Type B pancreatic cell (in vitro differentiated cells): ENCODE data around the gene GSTM3. TPM values are rescaled to one million over a fixed set of nuclear protein-coding genes. Genes with fewer than 3 reads are reported as not detected.

ENCODE experiments used
- DNase-seq: peaks from one replicate; pipeline ENCODE4 v3.0.0; 2021; ENCODE audit warnings: mixed read lengths; ENCODE audit not compliant: unreplicated experiment; ENCODE audit errors: extremely low spot score
- H3K27ac Mint-ChIP-seq: 2 replicates; pipeline ENCODE4 v1.8.0; 2021; ENCODE audit warnings: mild to moderate bottlenecking, mixed read lengths
- H3K27me3 Mint-ChIP-seq: 2 replicates; pipeline ENCODE4 v1.8.0; 2021; ENCODE audit warnings: mixed read lengths
- H3K36me3 Mint-ChIP-seq: 2 replicates; pipeline ENCODE4 v1.8.0; 2021; ENCODE audit warnings: mixed read lengths
- H3K4me1 Mint-ChIP-seq: one replicate; pipeline ENCODE4 v1.8.0; 2021; ENCODE audit warnings: mixed read lengths; ENCODE audit not compliant: unreplicated experiment
- H3K4me3 Mint-ChIP-seq: 2 replicates; pipeline ENCODE4 v1.8.0; 2021; ENCODE audit warnings: mild to moderate bottlenecking, mixed read lengths
- H3K9me3 Mint-ChIP-seq: 2 replicates; pipeline ENCODE4 v1.8.0; 2021; ENCODE audit warnings: mixed read lengths
- total RNA-seq: library from RNA; stranded (reverse); gene quantifications from 2 replicates; pipeline ENCODE4 v1.2.1, GENCODE V29; 2021; ENCODE audit warnings: low replicate concordance
- TF ChIP-seq, protein P1 (sequence below): fragments of 200-600 bp; sonication (generic); conservative IDR thresholded peaks from 2 replicates; pipeline ENCODE4 v1.5.0; 2021; ENCODE audit warnings: antibody characterized with exemption, mild to moderate bottlenecking

Gene GSTM3
- total RNA-seq, 1 donor from 2014 or later = 78.4 TPM

DNA sequence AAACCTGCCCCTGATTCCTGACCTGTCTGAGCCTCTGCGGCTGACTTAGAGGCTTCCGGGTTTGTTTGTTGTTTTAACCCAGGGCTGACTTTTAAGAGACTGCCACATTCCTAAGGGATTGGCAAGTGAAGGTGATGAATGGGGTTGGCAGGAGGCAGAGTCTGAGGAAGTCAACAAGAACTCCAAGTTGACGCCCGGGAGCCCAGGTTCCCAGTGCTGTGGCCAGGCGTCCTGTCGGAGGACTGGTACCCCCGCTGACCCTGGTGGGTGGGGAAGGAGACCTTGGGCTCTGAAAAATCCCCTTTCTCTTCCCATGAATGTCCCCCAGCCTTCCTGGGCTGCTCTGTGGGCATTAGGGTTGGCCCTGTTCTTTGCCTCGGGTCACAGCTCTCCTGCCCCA is 42.6 kb upstream of the GSTM3 start:
- peaks cover 39% of the 10 kb centered on the region for H3K4me1 Mint-ChIP-seq
- no peaks in the 10 kb centered on the region for H3K9me3 Mint-ChIP-seq
- no peak for DNase-seq
- no peaks in the 10 kb centered on the region for H3K27me3 Mint-ChIP-seq
- no peaks in the 10 kb centered on the region for H3K36me3 Mint-ChIP-seq
- H3K4me3 Mint-ChIP-seq = peak overlapping the region; percentile 34
- TF ChIP-seq, protein P1, sequence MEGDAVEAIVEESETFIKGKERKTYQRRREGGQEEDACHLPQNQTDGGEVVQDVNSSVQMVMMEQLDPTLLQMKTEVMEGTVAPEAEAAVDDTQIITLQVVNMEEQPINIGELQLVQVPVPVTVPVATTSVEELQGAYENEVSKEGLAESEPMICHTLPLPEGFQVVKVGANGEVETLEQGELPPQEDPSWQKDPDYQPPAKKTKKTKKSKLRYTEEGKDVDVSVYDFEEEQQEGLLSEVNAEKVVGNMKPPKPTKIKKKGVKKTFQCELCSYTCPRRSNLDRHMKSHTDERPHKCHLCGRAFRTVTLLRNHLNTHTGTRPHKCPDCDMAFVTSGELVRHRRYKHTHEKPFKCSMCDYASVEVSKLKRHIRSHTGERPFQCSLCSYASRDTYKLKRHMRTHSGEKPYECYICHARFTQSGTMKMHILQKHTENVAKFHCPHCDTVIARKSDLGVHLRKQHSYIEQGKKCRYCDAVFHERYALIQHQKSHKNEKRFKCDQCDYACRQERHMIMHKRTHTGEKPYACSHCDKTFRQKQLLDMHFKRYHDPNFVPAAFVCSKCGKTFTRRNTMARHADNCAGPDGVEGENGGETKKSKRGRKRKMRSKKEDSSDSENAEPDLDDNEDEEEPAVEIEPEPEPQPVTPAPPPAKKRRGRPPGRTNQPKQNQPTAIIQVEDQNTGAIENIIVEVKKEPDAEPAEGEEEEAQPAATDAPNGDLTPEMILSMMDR = no peak
- H3K27ac Mint-ChIP-seq = peak overlapping the region; percentile 79

DNA sequence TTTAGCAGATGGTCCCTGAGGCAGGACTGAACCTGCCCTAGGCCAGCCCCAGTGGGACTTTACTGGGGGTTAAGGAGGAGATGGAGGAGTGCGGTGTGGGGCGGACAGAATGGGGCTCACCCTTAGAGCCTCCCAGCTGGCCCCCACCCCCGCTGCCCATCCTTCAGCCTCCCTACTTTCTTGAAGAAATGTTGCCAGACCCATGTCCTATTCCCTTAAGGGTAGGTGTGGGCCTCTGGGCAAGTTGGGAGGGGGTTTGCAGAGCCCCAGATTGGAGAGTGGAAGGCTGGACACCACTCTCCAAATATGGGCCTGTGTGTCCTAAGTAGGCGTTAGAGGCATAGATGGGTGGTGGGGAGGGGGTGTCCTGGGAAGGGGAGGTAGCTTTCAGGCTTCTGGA is 42.1 kb upstream of the GSTM3 start:
- peak overlapping the region; percentile 34 for H3K4me3 Mint-ChIP-seq
- H3K9me3 Mint-ChIP-seq = no peaks in the 10 kb centered on the region
- H3K27ac Mint-ChIP-seq = peak overlapping the region; percentile 79
- H3K27me3 Mint-ChIP-seq = no peaks in the 10 kb centered on the region
- TF ChIP-seq, protein P1 = no peak
- no peaks in the 10 kb centered on the region for H3K36me3 Mint-ChIP-seq
- no peak for DNase-seq
- H3K4me1 Mint-ChIP-seq = peaks cover 39% of the 10 kb centered on the region

DNA sequence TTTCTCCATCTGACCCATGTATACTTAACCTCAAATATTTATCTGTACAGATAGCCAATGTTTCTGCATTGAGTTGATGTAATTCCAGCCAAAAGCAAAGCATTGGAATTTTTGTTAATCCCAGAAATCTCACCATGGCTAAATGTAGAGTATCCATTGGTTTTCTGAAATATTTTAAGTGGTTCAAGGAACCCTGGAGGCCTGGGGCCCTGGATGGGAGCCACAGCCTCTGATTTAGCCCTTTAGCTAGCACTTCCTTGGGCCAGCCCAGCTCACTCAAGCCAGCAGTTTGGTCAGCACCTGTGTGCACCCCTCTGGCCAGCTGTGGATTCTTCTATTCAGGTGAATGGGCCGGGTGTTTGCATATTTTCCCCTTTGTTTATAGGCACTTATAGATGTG is 41.7 kb upstream of the GSTM3 start:
- H3K36me3 Mint-ChIP-seq = no peaks in the 10 kb centered on the region
- H3K27me3 Mint-ChIP-seq = no peaks in the 10 kb centered on the region
- no peak overlapping the region for H3K4me3 Mint-ChIP-seq

DNA sequence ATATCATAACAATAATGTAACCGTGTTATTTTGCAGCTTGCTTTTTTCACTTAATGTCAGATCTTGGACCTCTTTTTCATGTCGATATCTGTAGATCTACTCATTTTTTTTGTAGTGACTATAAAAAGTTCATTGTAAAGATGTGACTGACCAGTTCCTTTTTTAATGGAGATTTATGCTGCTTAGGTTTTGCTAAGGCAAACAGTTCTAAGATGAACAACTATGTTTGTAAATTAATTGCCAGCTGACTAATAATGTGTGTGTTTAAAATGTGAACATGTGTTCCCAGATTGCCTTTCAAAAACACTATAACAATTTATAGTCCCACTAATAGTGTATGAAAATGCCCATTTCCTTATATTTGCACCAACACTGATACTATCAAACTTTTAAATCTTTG is 41.0 kb upstream of the GSTM3 start:
- Mint-ChIP-seq H3K36me3 (no peaks in the 10 kb centered on the region), H3K4me3 (no peak overlapping the region), H3K9me3 (no peaks in the 10 kb centered on the region), H3K4me1 (peaks cover 46% of the 10 kb centered on the region), H3K27ac (no peak overlapping the region), H3K27me3 (no peaks in the 10 kb centered on the region)
- DNase-seq = no peak
- TF ChIP-seq, protein P1 = no peak

More for the DNA sequence above, 41.7 kb upstream of the GSTM3 start:
- TF ChIP-seq, protein P1 = no peak
- Mint-ChIP-seq H3K9me3 (no peaks in the 10 kb centered on the region), H3K27ac (peak overlapping the region; percentile 79), H3K4me1 (peaks cover 42% of the 10 kb centered on the region)
- no peak for DNase-seq

DNA sequence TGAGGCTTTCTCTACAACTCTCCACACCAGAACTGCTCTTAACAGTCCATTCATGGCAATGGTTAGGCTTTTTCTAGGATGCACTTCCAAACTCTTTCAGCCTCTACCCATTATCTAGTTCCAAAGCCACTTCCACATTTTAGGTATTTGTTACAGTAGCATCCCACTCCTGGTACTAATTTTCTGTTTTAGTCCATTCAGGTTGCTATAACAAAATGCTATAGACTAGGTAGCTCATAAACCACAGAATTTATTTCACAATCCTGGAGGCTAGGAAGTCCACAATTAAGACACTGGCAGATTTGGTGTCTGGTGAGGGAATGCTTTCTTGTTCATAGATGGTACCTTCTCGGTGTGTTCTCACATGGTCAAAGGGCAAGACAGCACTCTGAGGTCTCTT is 40.1 kb upstream of the GSTM3 start:
- TF ChIP-seq, protein P1 = no peak
- DNase-seq = no peak
- Mint-ChIP-seq H3K4me1 (peaks cover 41% of the 10 kb centered on the region), H3K36me3 (no peaks in the 10 kb centered on the region), H3K4me3 (no peak overlapping the region), H3K27ac (no peak overlapping the region), H3K27me3 (no peaks in the 10 kb centered on the region), H3K9me3 (no peaks in the 10 kb centered on the region)
